Measurements from ENCODE around the gene MAGOH.

The MAGOH gene

DNA sequence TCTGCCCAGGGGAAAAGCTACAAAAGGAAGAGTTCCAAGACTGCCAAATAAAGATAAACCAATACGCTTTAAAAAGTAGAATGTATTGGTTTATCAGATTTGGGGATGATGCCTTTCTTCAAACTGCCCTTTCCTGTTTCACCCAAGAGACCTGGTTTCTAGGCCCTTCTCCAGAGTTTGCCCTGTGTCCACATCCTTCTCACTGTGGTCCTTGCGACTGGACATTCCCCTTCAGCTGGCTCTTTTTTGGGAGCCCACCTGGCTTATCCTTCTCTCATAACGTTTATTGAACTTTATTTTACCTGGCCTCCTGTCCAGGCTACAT is 17.4 kb downstream of the MAGOH start:
- H3K27me3 ChIP-seq (ENCODE audit: insufficient read depth, low read length), result no peaks in the 10 kb centered on the region
- peaks cover 7% of the 10 kb centered on the region; the same call in 1 of the 2 replicates for H3K36me3 ChIP-seq (ENCODE audit: insufficient read depth, low read length)
- H3K27ac ChIP-seq (ENCODE audit: low read depth, low read length, poor library complexity, severe bottlenecking), result no peak overlapping the region
- no peaks in the 10 kb centered on the region for H3K9me3 ChIP-seq (ENCODE audit: low read length)
- H4K20me1 ChIP-seq (ENCODE audit: insufficient read depth, low read length), result no peaks in the 10 kb centered on the region
- TF ChIP-seq CTCF (IDR thresholded peaks at IDR 0.05; ENCODE audit: low read length) (no peak), EZH2 (IDR thresholded peaks at IDR 0.05; ENCODE audit: borderline replicate concordance, low read length) (no peak)
- no peak overlapping the region; the same call in 1 of the 2 replicates for H2AFZ ChIP-seq (ENCODE audit: low read length)
- H3K9me2 ChIP-seq (ENCODE audit: low read depth, low read length), result no peaks in the 10 kb centered on the region
- H3K79me2 ChIP-seq (ENCODE audit: insufficient read depth, low read length), result no peaks in the 10 kb centered on the region
- H3K9ac ChIP-seq (ENCODE audit: low read length), result peak overlapping the region; percentile 96
- H3K4me1 ChIP-seq (ENCODE audit: insufficient read depth, low read length, severe bottlenecking), result peaks cover 18% of the 10 kb centered on the region
- peak overlapping the region; percentile 85 for H3K4me3 ChIP-seq (ENCODE audit: low read depth, low read length, poor library complexity, severe bottlenecking)
- H3K4me2 ChIP-seq (ENCODE audit: low read length), result peak overlapping the region; percentile 98
- no peaks in the 10 kb centered on the region for H3F3A ChIP-seq (ENCODE audit: insufficient read depth, low read length)

- no peaks in the 10 kb centered on the region for H3K9me2 ChIP-seq (ENCODE audit: low read depth, low read length)
- H3K4me3 ChIP-seq (ENCODE audit: low read depth, low read length, poor library complexity, severe bottlenecking), result peak within 1 kb of the TSS; percentile 85
- H3K79me2 ChIP-seq (ENCODE audit: insufficient read depth, low read length), result no peaks in the 10 kb centered on the region
- TF ChIP-seq CTCF (IDR thresholded peaks at IDR 0.05; ENCODE audit: low read length) (no peak), EZH2 (IDR thresholded peaks at IDR 0.05; ENCODE audit: borderline replicate concordance, low read length) (no peak)
- peak within 1 kb of the TSS; percentile 96 for H3K9ac ChIP-seq (ENCODE audit: low read length)
- peak within 1 kb of the TSS; percentile 98 for H3K4me2 ChIP-seq (ENCODE audit: low read length)
- H3K27ac ChIP-seq (ENCODE audit: low read depth, low read length, poor library complexity, severe bottlenecking), result peak within 1 kb of the TSS; percentile 63
- peaks cover 18% of the 10 kb centered on the region for H3K4me1 ChIP-seq (ENCODE audit: insufficient read depth, low read length, severe bottlenecking)
- H3K36me3 ChIP-seq (ENCODE audit: insufficient read depth, low read length), result 0 out of 2 replicates have a peak, but pooled peaks cover 7% of the 10 kb centered on the region
- no peak within 1 kb of the TSS; the same call in 1 of the 2 replicates for H2AFZ ChIP-seq (ENCODE audit: low read length)
- no peaks in the 10 kb centered on the region for H3K27me3 ChIP-seq (ENCODE audit: insufficient read depth, low read length)
- H3F3A ChIP-seq (ENCODE audit: insufficient read depth, low read length), result no peaks in the 10 kb centered on the region
- no peaks in the 10 kb centered on the region for H4K20me1 ChIP-seq (ENCODE audit: insufficient read depth, low read length)
- H3K9me3 ChIP-seq (ENCODE audit: low read length), result no peaks in the 10 kb centered on the region
Measured at GRCh38 chr1:53220171-53220961, 18.0 kb downstream of the MAGOH start, which contains the start of gene CZIB. TSS of gene CZIB (minus strand) at chr1:53220634. CDS start at chr1:53220575, 59 bp downstream.

DNA sequence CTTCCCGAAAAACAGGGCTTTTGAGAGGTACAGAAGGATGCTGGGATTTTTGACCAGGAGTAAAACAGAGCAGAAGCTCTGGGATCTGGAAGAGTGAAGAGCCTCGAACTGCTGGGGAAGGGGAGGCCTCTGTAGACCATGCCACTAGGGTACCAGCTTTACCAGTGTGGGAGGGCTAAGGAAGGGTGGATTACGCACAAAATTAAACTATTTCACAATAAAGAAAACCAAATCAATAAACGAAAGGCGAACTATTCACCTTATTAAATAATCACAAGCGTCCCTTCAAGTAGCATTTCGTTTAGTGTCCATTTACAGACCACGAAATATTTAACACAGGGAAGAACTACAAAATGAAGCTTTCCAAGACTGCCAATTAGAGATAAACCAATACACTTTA is 18.6 kb downstream of the MAGOH start:
- Histone ChIP-seq H3K9me3 (ENCODE audit: low read length) (no peaks in the 10 kb centered on the region), H3K4me2 (ENCODE audit: low read length) (peak overlapping the region; percentile 98), H3K9me2 (ENCODE audit: low read depth, low read length) (no peaks in the 10 kb centered on the region), H3K27ac (ENCODE audit: low read depth, low read length, poor library complexity, severe bottlenecking) (peak overlapping the region; percentile 63), H3K4me3 (ENCODE audit: low read depth, low read length, poor library complexity, severe bottlenecking) (peak overlapping the region; percentile 85), H4K20me1 (ENCODE audit: insufficient read depth, low read length) (no peaks in the 10 kb centered on the region), H3K27me3 (ENCODE audit: insufficient read depth, low read length) (no peaks in the 10 kb centered on the region), H3K4me1 (ENCODE audit: insufficient read depth, low read length, severe bottlenecking) (peaks cover 18% of the 10 kb centered on the region), H2AFZ (ENCODE audit: low read length) (no peak overlapping the region), H3K79me2 (ENCODE audit: insufficient read depth, low read length) (no peaks in the 10 kb centered on the region), H3K36me3 (ENCODE audit: insufficient read depth, low read length) (peaks cover 11% of the 10 kb centered on the region; the same call in 1 of the 2 replicates), H3K9ac (ENCODE audit: low read length) (peak overlapping the region; percentile 96), H3F3A (ENCODE audit: insufficient read depth, low read length) (no peaks in the 10 kb centered on the region)
- no peak for TF ChIP-seq CTCF (IDR thresholded peaks at IDR 0.05; ENCODE audit: low read length)
- no peak for TF ChIP-seq EZH2 (IDR thresholded peaks at IDR 0.05; ENCODE audit: borderline replicate concordance, low read length)
